GM06990 (cell line): ENCODE results near the gene KLHL10.

Source experiments
- DNase-seq: peaks from one replicate; pipeline ENCODE4 v3.0.0-alpha.2; 2011; ENCODE audit not compliant: insufficient read length; ENCODE audit errors: extremely low read depth
- H3K27me3 ChIP-seq: replicated peaks from 2 replicates; pipeline ENCODE4 v1.6.0; 2011; ENCODE audit warnings: low read length; ENCODE audit not compliant: control insufficient read depth, insufficient read depth
- H3K36me3 ChIP-seq: 2 replicates; pipeline ENCODE4 v1.5.1; 2011; ENCODE audit warnings: low read length; ENCODE audit not compliant: control insufficient read depth, insufficient read depth
- H3K4me3 ChIP-seq: replicated peaks from 2 replicates; pipeline ENCODE4 v1.5.1; 2011; ENCODE audit warnings: low read depth, mild to moderate bottlenecking, control low read depth, low read length
- CTCF ChIP-seq: IDR thresholded peaks from 2 replicates; pipeline ENCODE4 v1.5.1; 2011; ENCODE audit warnings: low read length, control low read depth, mild to moderate bottlenecking, inconsistent platforms; ENCODE audit not compliant: insufficient read depth, poor library complexity, severe bottlenecking

Gene KLHL10

GRCh38 chr17:41821776-41822175 lies 15.8 kb upstream of the KLHL10 start:
- H3K36me3 ChIP-seq, result peaks cover 4% of the 10 kb centered on the region
- DNase-seq, result no peak
- no peak overlapping the region for H3K4me3 ChIP-seq
- TF ChIP-seq CTCF, result no peak
- H3K27me3 ChIP-seq, result no peaks in the 10 kb centered on the region

- Histone ChIP-seq H3K4me3 (no peak overlapping the region), H3K36me3 (peaks cover 4% of the 10 kb centered on the region), H3K27me3 (no peaks in the 10 kb centered on the region)
- no peak for DNase-seq
- TF ChIP-seq CTCF, result no peak
Observed at GRCh38 chr17:41822216-41823140, 15.1 kb upstream of the KLHL10 start.

- no peaks in the 10 kb centered on the region for H3K27me3 ChIP-seq
- DNase-seq, result no peak
- peaks cover 6% of the 10 kb centered on the region for H3K36me3 ChIP-seq
- TF ChIP-seq CTCF, result no peak
- H3K4me3 ChIP-seq, result no peak overlapping the region
Observed at GRCh38 chr17:41823141-41823524, 14.5 kb upstream of the KLHL10 start.

GRCh38 chr17:41823580-41823979 lies 14.0 kb upstream of the KLHL10 start:
- TF ChIP-seq CTCF, result no peak
- no peaks in the 10 kb centered on the region for H3K27me3 ChIP-seq
- peaks cover 7% of the 10 kb centered on the region for H3K36me3 ChIP-seq
- H3K4me3 ChIP-seq, result no peak overlapping the region
- no peak for DNase-seq

GRCh38 chr17:41824086-41824485 lies 13.5 kb upstream of the KLHL10 start:
- DNase-seq, result no peak
- no peak overlapping the region for H3K4me3 ChIP-seq
- TF ChIP-seq CTCF, result no peak
- peaks cover 8% of the 10 kb centered on the region for H3K36me3 ChIP-seq
- no peaks in the 10 kb centered on the region for H3K27me3 ChIP-seq
